HL-60/S4 (cell line): ENCODE results near the gene TLCD2.

Experiments
- in situ Hi-C: fragments of 300-500 bp; cut with MboI; formaldehyde crosslinking; loops from 2 replicates; pipeline ENCODE4 v1.14.3; 2022; ENCODE audit warnings: low sequenced_read_pairs

Gene TLCD2

GRCh38 chr17:1718362-1719165 is 8.4 kb upstream of the TLCD2 start:
- in situ Hi-C loops, result loop anchor here (25.0 kb wide), 1 partner anchor 319 kb away; the partner anchor contains the start of genes DPH1, OVCA2 and RTN4RL1

- in situ Hi-C loops, result loop anchor here (25.0 kb wide), 1 partner anchor 320 kb away; the partner anchor contains the start of genes DPH1, OVCA2 and RTN4RL1
These were observed 6.9 kb upstream of the TLCD2 start for GRCh38 chr17:1716912-1717695.

- in situ Hi-C loops, result loop anchor here (25.0 kb wide), 1 partner anchor 321 kb away; the partner anchor contains the start of genes DPH1, OVCA2 and RTN4RL1
These were observed 6.1 kb upstream of the TLCD2 start for GRCh38 chr17:1716076-1716911.

- in situ Hi-C loops, result loop anchor here (25.0 kb wide), 1 partner anchor 322 kb away; the partner anchor contains the start of genes DPH1, OVCA2 and RTN4RL1
These were observed 5.6 kb upstream of the TLCD2 start for GRCh38 chr17:1715803-1716075.

- in situ Hi-C loops, result loop anchor here (25.0 kb wide), 1 partner anchor 322 kb away; the partner anchor contains the start of genes DPH1, OVCA2 and RTN4RL1
These were observed 5.0 kb upstream of the TLCD2 start for GRCh38 chr17:1714980-1715802.

- in situ Hi-C loops, result loop anchor here (25.0 kb wide), 1 partner anchor 323 kb away; the partner anchor contains the start of genes DPH1, OVCA2 and RTN4RL1
These were observed 4.3 kb upstream of the TLCD2 start for GRCh38 chr17:1714427-1714979.

- in situ Hi-C loops, result loop anchor here (25.0 kb wide), 1 partner anchor 323 kb away; the partner anchor contains the start of genes DPH1, OVCA2 and RTN4RL1
These were observed 3.8 kb upstream of the TLCD2 start for GRCh38 chr17:1713878-1714426.

GRCh38 chr17:1713160-1713877 is 3.1 kb upstream of the TLCD2 start:
- in situ Hi-C loops, result loop anchor here (25.0 kb wide), 1 partner anchor 324 kb away; the partner anchor contains the start of genes DPH1, OVCA2 and RTN4RL1

- in situ Hi-C loops, result loop anchor here (25.0 kb wide), 1 partner anchor 325 kb away; the partner anchor contains the start of genes DPH1, OVCA2 and RTN4RL1
These were observed 2.1 kb upstream of the TLCD2 start for GRCh38 chr17:1712271-1712670.

- in situ Hi-C loops, result loop anchor here (25.0 kb wide), 1 partner anchor 325 kb away; the partner anchor contains the start of genes DPH1, OVCA2 and RTN4RL1
These were observed 1.6 kb upstream of the TLCD2 start for GRCh38 chr17:1711804-1712203.

GRCh38 chr17:1710807-1711553 is 803 bp upstream of the TLCD2 start:
- in situ Hi-C loops, result loop anchor here (25.0 kb wide), 1 partner anchor 326 kb away; the partner anchor contains the start of genes DPH1, OVCA2 and RTN4RL1

- in situ Hi-C loops, result loop anchor here (25.0 kb wide), 1 partner anchor 328 kb away; the partner anchor contains the start of genes DPH1, OVCA2 and RTN4RL1
These were observed 700 bp downstream of the TLCD2 start for GRCh38 chr17:1709403-1709951.

GRCh38 chr17:1708791-1709346 is 1.3 kb downstream of the TLCD2 start:
- in situ Hi-C loops, result loop anchor here (25.0 kb wide), 1 partner anchor 328 kb away; the partner anchor contains the start of genes DPH1, OVCA2 and RTN4RL1

- in situ Hi-C loops, result loop anchor here (25.0 kb wide), 1 partner anchor 330 kb away; the partner anchor contains the start of genes DPH1, OVCA2 and RTN4RL1
These were observed 3.1 kb downstream of the TLCD2 start for GRCh38 chr17:1707107-1707506.

GRCh38 chr17:1705004-1705403 is 5.2 kb downstream of the TLCD2 start:
- in situ Hi-C loops, result loop anchor here (25.0 kb wide), 1 partner anchor 332 kb away; the partner anchor contains the start of genes DPH1, OVCA2 and RTN4RL1

GRCh38 chr17:1703063-1703462 is 7.1 kb downstream of the TLCD2 start:
- in situ Hi-C loops, result loop anchor here (25.0 kb wide), 1 partner anchor 334 kb away; the partner anchor contains the start of genes DPH1, OVCA2 and RTN4RL1
